ENCODE measurements around the gene EXOSC10.
"Not testable (repeated sequence)": the region's sequence is repeated elsewhere in the genome, so short reads cannot be mapped to it uniquely, and the experiment has no call there.

Gene EXOSC10

DNA sequence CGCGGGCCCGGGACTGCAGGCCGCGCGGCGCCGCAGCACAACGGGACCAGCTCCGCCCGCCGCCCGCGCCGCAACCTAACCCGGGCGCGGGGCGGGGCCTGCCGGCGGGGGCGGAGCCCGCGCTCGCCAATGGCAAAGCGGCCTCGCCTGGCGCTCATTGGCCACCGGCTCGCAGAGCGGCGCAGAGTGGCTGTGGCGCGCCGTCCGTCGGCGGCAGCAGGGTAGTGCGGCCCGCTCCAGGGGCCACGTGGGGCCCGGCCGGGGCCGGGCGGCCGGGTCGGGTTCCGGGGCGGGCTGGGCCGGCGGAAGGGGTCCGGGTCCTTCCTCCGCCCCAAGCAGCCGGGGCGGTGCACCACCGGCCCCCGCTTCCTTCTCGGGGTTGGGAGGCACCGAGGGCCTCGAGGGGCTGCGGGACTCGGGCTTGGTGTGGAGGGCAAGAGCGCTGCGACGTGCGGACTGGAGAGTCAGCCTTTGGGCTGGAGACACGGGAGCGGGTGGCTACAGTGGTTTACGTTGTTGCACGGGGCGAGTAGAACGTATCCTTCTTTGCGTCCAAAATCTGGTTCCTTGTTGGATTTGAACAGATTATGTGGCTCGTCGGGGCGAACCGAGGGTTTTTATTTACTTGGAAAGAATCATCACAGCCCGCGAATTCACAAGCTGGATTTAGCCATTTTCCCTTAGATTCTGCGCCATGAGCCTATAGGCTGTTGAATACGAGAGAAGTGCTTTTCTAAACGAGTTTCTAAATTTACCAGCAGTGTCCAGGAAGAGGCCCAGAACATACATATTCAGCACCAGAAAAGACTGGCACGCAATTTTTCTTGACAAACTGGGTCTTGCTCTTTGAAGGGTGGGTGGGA lies 39.5 kb downstream of the EXOSC10 start, which contains the start of gene SRM:
SRM (minus strand) TSS at position 51 of the 863 bp plus-strand sequence. CDS start 75 bp downstream, outside the sequence.
- DNase-seq = peak; percentile 70 to 90 (median 76)

DNA sequence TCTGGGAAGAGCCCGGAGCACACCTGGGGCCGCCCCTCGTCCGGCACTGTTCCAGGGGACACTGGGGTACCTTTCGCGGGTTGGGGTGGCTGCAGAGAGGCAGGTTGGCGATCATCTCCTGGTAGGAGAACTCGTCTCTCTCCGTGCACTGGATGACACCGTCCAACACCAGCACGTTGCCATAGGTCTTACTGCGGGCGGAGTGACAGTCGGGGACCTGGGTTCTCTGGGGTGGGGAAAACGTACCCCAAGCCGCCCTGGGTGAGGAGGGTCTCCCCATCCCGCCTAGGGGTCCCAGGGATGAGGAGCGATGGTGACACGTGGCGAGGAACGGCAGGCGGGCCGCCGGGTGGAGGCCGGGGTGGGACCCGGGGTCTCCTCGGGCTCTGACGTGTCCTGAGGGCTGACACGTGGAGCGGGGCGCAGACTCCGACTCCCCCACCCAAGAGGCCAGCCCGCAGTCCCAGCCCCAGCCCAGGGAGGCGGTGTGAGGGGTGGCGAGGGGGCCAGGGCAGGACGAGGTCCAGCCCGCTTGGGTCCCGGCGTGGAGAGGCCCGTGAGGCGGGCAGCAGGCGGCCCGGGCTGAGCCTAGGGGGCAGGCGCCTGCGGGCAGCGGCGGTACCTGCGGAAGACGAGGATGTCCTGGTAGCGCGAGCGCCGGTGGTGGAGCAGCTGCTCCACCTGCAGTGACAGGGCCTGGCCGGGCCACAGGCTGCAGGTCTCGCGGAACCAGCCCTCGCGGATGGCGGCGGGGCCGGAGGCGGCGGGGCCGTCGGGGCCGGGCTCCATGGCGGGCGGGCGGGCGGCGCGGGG lies 40.3 kb downstream of the EXOSC10 start:
- DNase-seq = no peak

GRCh38 chr1:11058595-11059154 lies 41.0 kb downstream of the EXOSC10 start:
- no peak for DNase-seq

DNA sequence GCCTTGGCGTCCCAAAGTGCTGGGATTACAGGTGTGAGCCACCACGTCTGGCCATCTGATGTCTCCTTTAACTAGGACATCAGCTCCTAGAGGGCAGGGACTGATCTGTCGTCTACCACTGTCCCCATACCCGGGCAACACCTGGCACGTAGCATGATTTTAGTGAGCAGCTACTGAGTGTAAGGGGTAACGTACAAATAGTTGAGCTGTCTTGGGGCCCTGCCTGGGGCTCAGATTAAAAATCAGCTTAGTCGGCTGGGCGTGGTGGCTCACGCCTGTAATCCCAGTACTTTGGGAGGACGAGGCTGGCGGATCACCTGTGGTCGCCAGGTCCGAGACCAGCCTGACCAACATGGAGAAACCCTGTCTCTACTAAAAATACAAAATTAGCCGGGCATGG lies 41.6 kb downstream of the EXOSC10 start:
- no peak for DNase-seq

DNA sequence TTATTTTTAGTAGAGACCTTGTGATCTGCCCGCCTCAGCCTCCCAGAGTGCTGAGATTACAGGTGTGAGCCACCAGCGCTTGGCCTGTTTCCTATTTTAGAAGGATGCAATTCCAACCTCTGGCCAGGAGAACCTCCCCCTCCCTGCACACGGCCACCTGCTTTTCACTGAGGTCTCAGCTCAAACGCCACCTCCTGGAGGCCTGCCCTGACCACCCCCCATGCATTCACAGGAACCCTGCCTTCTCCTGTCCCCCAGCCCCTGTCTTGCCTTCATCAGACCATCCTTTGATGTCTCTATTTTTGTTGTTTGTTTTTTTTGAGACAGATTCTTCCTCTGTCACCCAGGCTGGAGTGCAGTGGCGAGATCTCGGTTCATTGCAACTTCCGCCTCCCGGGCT lies 42.2 kb downstream of the EXOSC10 start:
- DNase-seq = no peak

GRCh38 chr1:11056504-11056903 lies 43.2 kb downstream of the EXOSC10 start:
- DNase-seq = no peak

- no peak for DNase-seq
These were observed 44.0 kb downstream of the EXOSC10 start for GRCh38 chr1:11055676-11056075.

DNA sequence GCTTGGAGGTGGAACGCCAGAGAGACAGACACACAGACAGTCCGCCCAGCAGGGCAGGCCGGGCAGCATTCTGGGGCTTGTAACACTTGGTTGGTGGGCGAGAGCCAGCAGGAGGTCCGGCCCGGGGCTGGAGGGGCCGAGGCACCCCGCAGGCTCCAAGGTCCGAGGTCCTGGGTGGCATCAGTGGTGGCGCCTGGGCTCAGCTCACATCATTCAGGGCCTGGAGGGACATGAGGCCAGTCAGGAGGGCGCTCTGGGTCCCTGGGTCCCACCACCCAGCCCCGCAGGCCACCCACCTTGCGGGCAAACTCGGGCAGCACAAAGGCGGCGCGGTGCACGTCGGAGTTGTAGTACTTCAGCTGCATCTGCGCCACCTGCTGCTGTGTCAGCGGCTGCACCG lies 45.0 kb downstream of the EXOSC10 start:
- DNase-seq = no peak

GRCh38 chr1:11054181-11054580 lies 45.5 kb downstream of the EXOSC10 start:
- DNase-seq = no peak

DNA sequence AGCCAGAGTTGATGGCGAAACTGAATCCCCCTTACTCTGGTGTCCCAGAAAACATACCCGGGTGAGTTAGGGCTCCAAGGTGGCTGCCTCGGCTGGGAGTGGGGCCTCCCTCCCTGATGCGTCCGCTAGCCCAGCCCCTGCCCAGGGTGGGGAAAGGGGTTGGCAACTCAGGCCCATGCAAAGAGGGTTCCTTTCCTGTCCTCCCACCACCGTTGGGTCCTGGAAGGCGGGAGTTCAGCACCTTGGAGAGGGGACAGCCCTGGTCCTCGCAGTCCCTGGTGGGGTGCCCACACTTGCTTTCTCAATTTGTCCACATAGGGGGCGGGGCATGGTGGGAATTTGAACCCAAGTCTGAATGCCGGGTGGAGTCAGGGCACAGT lies 45.9 kb downstream of the EXOSC10 start:
- DNase-seq = no peak

- DNase-seq = no peak
These were observed 46.6 kb downstream of the EXOSC10 start for GRCh38 chr1:11052839-11053757.

DNA sequence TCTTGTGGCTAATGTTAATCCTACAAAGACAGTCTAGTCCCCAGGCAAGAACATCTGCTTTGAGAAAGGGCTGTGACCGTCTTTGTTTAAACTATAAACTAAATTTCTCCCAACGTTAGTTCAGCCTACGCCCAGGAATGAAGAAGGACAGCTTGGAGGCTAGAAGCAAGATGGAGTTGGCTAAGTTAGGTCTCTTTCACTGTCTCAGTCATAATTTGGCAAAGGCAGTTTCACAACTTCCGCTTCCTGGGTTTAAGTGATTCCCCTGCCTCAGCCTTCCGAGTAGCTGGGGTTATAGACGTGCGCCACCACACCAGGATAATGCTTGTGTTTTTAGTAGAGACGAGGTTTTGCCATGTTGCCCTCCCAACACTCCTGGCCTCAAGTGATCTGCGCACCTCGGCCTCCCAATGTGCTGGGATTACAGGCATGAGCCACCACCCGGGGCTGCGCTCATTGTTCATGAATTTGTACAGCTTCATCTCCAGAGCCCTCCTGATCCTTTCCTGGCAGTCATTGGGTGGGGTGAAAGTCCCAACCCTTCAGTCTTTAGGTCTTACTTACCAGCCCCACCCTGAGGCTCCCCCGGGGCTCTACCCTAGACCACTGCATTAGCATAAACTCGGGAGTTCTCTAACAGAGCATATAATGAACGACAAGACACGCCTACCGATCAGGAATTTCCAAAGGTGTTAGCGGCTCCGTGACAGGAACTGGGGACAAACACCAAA lies 47.7 kb downstream of the EXOSC10 start:
- DNase-seq = no peak

DNA sequence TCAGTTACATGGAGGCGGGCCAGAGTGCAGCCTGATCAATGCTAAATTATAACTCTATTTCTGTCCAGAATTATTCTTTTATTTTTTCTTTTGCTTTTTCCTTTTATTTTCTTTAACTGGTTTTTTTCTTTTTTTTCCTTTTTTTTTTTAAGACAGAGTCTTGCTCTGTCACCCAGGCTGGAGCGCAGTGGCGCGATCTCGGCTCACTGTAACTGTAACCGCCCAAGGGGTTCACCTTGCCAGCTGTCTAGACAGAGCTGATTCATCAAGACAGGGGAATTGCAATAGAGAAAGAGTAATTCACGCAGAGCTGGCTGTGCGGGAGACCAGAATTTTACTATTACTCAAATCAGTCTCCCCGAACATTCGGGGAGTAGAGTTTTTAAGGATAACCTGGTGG lies 48.5 kb downstream of the EXOSC10 start:
- not testable (repeated sequence) for DNase-seq

DNA sequence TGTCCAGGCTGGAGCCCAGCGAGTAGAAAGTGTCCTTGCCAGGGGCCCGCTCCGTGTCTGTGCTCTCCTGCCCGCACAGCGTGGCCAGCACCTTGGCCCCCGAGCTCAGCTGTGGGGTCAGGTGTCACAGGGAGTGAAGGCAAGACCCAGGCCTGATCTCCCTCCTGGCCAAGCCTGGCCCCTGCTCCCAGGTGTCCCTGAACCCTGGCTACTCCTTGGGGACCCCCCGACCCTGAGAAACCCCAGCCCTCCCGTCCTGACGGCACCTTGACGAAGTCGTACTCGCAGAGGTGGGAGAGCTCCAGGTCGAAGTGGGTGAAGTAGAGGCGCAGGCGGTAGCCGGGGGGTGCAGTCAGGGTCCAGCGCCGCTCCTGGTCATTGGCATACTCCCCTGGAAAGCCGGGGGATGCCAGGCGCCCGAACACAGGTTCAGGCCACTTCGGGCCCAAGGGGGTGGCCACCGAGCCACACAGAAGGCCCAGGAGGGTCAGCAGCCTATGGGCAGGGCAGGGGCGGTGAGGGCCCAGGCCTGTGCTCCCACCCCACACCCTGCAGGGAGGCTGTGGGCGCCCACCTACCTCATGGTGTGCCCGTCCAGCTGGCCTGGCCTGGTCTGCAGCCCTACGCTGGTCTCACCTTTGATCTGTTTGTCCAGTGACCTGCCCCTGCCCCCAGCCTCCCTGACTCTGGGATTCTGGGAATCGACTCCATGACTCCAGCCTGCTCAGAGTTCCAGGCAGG lies 52.9 kb downstream of the EXOSC10 start, which contains the start of gene MASP2:
MASP2 (minus strand) TSS at position 615 of the 741 bp plus-strand sequence; CDS start at position 583, 32 bp downstream.
- no peak for DNase-seq

GRCh38 chr1:11046270-11046566 lies 53.5 kb downstream of the EXOSC10 start:
- no peak for DNase-seq

GRCh38 chr1:11045428-11046269 lies 54.0 kb downstream of the EXOSC10 start:
- no peak for DNase-seq

DNA sequence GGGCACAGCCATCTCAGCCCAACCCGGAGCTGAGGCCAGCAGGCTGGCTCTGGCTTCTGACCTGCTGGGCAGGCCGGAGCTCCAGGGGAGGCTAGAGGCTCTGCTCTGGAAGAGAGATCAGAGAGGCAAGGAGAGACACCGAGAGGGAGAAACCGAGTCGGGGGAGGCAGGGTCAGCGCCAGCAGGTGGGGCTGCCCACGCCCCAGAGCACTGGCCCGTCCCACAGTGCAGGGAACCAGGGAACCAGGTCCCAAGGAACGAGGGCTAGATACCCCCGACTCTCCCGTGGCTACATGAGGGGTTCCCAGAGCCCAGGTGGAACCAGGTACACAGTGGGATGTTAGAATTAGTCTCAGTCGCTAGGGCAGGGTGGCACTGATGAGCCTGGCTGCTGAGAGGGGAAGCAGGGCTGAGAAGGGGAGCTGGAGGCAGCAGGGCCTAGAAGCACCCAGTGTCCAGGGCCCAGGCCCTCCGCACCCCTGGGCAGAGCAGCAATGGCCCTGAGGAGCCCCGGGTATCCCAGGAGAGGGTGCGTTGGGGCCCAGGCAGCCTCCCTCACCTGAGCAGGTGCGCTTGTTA lies 54.7 kb downstream of the EXOSC10 start:
- no peak for DNase-seq

DNA sequence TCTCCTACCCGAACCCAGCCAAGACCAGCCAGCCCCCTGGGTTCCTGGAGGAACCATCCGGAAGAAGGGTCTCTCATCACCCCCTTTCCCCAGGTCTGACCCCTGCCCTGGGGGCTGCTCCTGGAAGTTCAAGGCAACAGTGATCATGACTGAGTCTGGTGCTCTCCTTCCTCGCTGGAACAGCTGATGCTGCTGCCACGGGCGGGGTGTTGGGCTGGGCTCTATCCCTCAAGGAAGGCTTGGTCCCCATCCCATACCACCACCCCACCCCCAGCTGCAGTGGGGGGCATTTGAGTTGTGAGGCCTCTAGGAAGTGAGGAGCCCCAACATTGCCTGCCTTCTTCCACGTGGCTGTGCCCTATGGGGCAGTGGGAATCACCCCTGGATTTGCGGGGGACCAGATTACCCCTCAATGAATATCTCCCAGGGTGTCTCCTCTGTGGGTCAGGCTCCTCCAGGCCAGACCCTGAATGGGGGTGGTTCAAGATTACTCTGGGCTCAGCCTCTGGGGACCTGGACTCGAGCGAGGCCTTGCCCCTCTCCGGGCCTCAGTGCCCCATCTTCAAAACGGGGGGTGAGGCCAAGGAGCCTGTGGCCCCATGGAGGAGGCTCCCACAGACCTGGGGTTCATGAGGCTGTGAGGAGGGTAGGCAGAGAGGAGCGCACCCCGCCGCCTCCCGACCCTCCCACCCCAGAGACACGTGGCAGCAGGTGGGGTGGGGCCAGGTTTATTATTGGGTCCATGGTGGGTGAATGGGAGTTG lies 55.4 kb downstream of the EXOSC10 start:
- no peak for DNase-seq

Measured in activated naive CD4-positive, alpha-beta T cell (primary cell).